SHP77 (cell line): ENCODE results near the gene PCDHGB4.
"Not testable (repeated sequence)": the region's sequence is repeated elsewhere in the genome, so short reads cannot be mapped to it uniquely, and the experiment has no call there.

Source experiments
- DNase-seq, 2 experiments: peaks; one replicate each; lab custom pipeline; 2025; lab: John Stamatoyannopoulos, UW

The PCDHGB4 gene

GRCh38 chr5:141430332-141431113 is 43.0 kb downstream of the PCDHGB4 start, which contains the start of gene PCDHGA12:
PCDHGA12 (plus strand) TSS chr5:141430507; CDS start chr5:141430760, 253 bp downstream.
- no peak for DNase-seq

- no peak for DNase-seq
Observed at GRCh38 chr5:141431286-141431685, 43.8 kb downstream of the PCDHGB4 start.

- not testable (repeated sequence) for DNase-seq
Observed at GRCh38 chr5:141432308-141432707, 44.8 kb downstream of the PCDHGB4 start.

- not testable (repeated sequence) for DNase-seq
Observed at GRCh38 chr5:141432726-141433125, 45.2 kb downstream of the PCDHGB4 start.

- DNase-seq, result no peak
Observed at GRCh38 chr5:141434006-141434405, 46.5 kb downstream of the PCDHGB4 start.

GRCh38 chr5:141437221-141437620 is 49.7 kb downstream of the PCDHGB4 start:
- DNase-seq, result no peak

- no peak for DNase-seq
Observed at GRCh38 chr5:141439411-141440141, 52.1 kb downstream of the PCDHGB4 start.
